Measurements from ENCODE around the gene UBE2QL1. TPM values are rescaled to one million over a fixed set of nuclear protein-coding genes. Genes with fewer than 3 reads are reported as not detected.

UBE2QL1 gene
- total RNA-seq, 4 donors from 2014 or later, result 0.37 to 0.96 (median 0.64) TPM; not detected in 1

DNA sequence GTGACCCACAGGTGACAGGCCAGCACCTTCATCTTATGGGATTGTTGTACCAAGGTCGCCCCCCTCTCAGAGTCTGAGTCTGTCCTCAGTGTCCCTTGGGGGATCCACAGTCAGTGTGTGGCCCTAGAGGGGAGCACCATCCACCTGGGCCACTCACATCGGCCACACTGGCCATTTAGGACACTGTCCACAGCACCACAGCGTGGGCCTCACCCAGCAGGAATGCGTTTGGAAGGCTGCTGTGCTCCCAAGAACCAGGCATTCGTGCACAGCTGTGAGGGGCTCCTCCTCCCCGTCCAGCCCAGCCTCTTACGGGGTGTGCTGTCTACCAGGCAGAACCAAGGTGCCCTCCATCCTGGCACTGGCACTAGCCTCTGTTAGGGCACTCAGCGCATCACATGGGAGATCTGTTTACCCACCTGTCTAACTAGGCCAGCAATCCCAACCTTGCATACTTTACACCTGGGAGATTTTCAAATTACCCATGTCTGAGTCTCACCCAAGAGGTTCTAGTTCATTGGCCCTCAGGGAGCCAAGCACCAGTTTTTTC lies 24.5 kb upstream of the UBE2QL1 start:
- H3K4me1 ChIP-seq, result peaks cover 0 to 3% (median 0%) of the 10 kb centered on the region in 4 donors
- WGBS, 2 donors (ENCODE audit: low coverage in 1 of 2), result 66% methylated on average over 8 of the region's 8 CpGs; no CpG with 5 or more reads in 1 of the 2 donors
- H3K4me3 ChIP-seq, result no peak overlapping the region
- H3K36me3 ChIP-seq, result no peaks in the 10 kb centered on the region
- in situ Hi-C loops (cut with MboI; ENCODE audit: low pct_ligation_motif_present in 1 of 4, low pct_unique_long_range_greater_than_20kb in 1 of 4, low sequenced_read_pairs in 3 of 4), result no loop called here
- DNase-seq, result no peak
- no peaks in the 10 kb centered on the region for H3K9me3 ChIP-seq
- no peak for TF ChIP-seq POLR2AphosphoS5 (IDR thresholded peaks at IDR 0.05)
- no peak for TF ChIP-seq EP300 (IDR thresholded peaks at IDR 0.05; ENCODE audit: low read depth)
- no peak for TF ChIP-seq POLR2A (IDR thresholded peaks at IDR 0.05)
- TF ChIP-seq, protein P1, sequence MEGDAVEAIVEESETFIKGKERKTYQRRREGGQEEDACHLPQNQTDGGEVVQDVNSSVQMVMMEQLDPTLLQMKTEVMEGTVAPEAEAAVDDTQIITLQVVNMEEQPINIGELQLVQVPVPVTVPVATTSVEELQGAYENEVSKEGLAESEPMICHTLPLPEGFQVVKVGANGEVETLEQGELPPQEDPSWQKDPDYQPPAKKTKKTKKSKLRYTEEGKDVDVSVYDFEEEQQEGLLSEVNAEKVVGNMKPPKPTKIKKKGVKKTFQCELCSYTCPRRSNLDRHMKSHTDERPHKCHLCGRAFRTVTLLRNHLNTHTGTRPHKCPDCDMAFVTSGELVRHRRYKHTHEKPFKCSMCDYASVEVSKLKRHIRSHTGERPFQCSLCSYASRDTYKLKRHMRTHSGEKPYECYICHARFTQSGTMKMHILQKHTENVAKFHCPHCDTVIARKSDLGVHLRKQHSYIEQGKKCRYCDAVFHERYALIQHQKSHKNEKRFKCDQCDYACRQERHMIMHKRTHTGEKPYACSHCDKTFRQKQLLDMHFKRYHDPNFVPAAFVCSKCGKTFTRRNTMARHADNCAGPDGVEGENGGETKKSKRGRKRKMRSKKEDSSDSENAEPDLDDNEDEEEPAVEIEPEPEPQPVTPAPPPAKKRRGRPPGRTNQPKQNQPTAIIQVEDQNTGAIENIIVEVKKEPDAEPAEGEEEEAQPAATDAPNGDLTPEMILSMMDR (IDR thresholded peaks at IDR 0.05), result no peak
- intact Hi-C loops (cut with DNase I; ENCODE audit: low total_unique reads), result no loop called here
- no peak overlapping the region for H3K27ac ChIP-seq
- no peaks in the 10 kb centered on the region for H3K27me3 ChIP-seq

DNA sequence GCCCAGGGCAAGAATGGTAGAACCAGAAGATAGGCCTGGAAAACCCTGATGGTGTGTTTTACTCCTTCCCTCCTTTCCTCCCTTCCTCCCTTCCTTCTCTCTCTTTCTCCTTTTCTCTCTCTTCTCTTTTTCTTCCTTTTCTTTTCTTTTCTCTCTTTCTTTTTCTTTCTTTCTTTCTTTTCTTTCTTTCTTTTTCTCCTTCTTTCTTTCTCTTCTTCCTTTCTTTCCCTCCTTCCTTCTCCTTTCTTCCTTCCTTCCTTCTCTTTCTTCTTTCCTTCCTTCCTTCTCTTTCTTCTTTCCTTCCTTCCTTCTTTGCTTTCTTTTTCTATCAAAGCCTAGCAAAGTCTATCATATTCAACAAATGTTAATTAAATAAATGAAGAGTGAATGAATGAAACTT lies 24.0 kb upstream of the UBE2QL1 start:
- Histone ChIP-seq H3K27me3 (no peaks in the 10 kb centered on the region), H3K27ac (no peak overlapping the region), H3K4me3 (no peak overlapping the region), H3K4me1 (peaks cover 0 to 2% (median 0%) of the 10 kb centered on the region in 4 donors), H3K36me3 (no peaks in the 10 kb centered on the region), H3K9me3 (no peaks in the 10 kb centered on the region)
- DNase-seq, result no peak
- in situ Hi-C loops (cut with MboI; ENCODE audit: low pct_ligation_motif_present in 1 of 4, low pct_unique_long_range_greater_than_20kb in 1 of 4, low sequenced_read_pairs in 3 of 4), result no loop called here
- intact Hi-C loops (cut with DNase I; ENCODE audit: low total_unique reads), result no loop called here
- TF ChIP-seq EP300 (IDR thresholded peaks at IDR 0.05; ENCODE audit: low read depth) (no peak), POLR2A (IDR thresholded peaks at IDR 0.05) (no peak), POLR2AphosphoS5 (IDR thresholded peaks at IDR 0.05) (no peak)
- TF ChIP-seq, protein P1 (IDR thresholded peaks at IDR 0.05), result no peak

DNA sequence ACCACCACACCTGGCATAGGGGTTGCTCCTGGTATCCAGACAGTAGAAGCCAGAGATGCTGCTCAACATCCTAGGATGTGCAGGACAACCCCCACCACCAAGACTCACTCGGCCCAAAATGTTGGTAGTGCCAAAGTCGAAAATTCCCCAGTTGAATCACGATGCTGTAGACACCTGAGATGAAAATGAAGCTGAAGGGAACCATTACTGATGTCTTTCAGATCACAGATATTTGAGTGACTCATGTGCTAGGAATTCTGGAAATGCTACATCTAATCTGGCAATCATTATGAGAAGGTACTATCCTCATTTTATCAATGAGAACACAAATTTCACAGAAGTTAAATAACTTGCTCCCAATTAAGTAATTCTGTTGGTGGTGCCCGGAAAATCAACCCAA lies 21.0 kb upstream of the UBE2QL1 start:
- in situ Hi-C loops (cut with MboI; ENCODE audit: low pct_ligation_motif_present in 1 of 4, low pct_unique_long_range_greater_than_20kb in 1 of 4, low sequenced_read_pairs in 3 of 4) (no loop called here), intact Hi-C loops (cut with DNase I; ENCODE audit: low total_unique reads) (no loop called here)
- no peak overlapping the region for H3K27ac ChIP-seq
- TF ChIP-seq POLR2A (IDR thresholded peaks at IDR 0.05) (no peak), POLR2AphosphoS5 (IDR thresholded peaks at IDR 0.05) (no peak), EP300 (IDR thresholded peaks at IDR 0.05; ENCODE audit: low read depth) (no peak)
- TF ChIP-seq, protein P1 (IDR thresholded peaks at IDR 0.05), result no peak
- WGBS, 2 donors (ENCODE audit: low coverage in 1 of 2), result 76 to 100% methylated on average over 1 to 4 of the region's 4 CpGs
- no peaks in the 10 kb centered on the region for H3K27me3 ChIP-seq
- no peak overlapping the region for H3K4me3 ChIP-seq
- no peaks in the 10 kb centered on the region for H3K36me3 ChIP-seq
- H3K4me1 ChIP-seq, result no peaks in the 10 kb centered on the region
- DNase-seq, result no peak
- no peaks in the 10 kb centered on the region for H3K9me3 ChIP-seq

DNA sequence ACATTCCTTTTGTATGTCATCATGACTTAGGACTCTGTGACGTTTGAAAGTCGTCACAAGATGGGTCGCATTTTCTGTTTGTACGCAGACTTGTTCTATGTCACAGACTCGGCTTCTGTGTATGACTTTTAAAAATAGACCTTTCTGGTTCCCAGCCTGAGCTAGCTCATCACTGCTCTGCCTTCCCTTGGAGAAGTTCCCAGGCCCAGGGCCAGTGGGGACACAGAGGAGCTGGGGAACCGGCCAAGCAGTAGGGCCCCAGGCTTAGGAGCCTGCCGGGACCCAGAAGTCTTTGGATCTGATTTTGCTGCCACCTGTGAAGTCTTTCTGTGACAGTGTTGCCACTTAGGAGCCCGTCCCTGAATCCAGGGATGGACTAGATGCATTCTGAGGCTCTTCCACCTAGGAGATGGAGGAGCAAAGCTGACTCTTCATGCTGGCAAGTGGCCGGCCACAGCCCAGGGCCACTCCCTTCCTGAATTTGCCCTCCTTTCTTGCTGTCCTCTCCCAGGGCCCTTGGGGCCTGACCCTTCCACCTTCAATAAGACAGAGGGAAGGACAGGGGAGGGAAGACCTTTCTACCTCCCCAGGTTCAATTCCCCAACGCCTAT lies 18.1 kb upstream of the UBE2QL1 start:
- no peak for DNase-seq
- TF ChIP-seq POLR2A (IDR thresholded peaks at IDR 0.05) (no peak), POLR2AphosphoS5 (IDR thresholded peaks at IDR 0.05) (no peak), EP300 (IDR thresholded peaks at IDR 0.05; ENCODE audit: low read depth) (no peak)
- TF ChIP-seq, protein P1 (IDR thresholded peaks at IDR 0.05), result no peak
- intact Hi-C loops (cut with DNase I; ENCODE audit: low total_unique reads) (no loop called here), in situ Hi-C loops (cut with MboI; ENCODE audit: low pct_ligation_motif_present in 1 of 4, low pct_unique_long_range_greater_than_20kb in 1 of 4, low sequenced_read_pairs in 3 of 4) (no loop called here)
- peaks cover 8% of the 10 kb centered on the region for H3K27me3 ChIP-seq
- 65 to 76% methylated on average over 5 to 10 of the region's 10 CpGs for WGBS, 2 donors (ENCODE audit: low coverage in 1 of 2)
- no peak overlapping the region for H3K27ac ChIP-seq
- H3K4me3 ChIP-seq, result no peak overlapping the region
- H3K9me3 ChIP-seq, result no peaks in the 10 kb centered on the region
- no peaks in the 10 kb centered on the region for H3K4me1 ChIP-seq
- H3K36me3 ChIP-seq, result no peaks in the 10 kb centered on the region

Data from transverse colon (tissue), 4 donors.